GM12878 (cell line): ENCODE results near the gene KARS1. TPM values are rescaled to one million over a fixed set of nuclear protein-coding genes. Genes with fewer than 3 reads are reported as not detected.

ENCODE experiments used
- ATF2 ChIP-seq: IDR thresholded peaks from 2 replicates; pipeline ENCODE4 v1.6.1; 2012; ENCODE audit warnings: low read length, inconsistent platforms
- BCL11A ChIP-seq: IDR thresholded peaks from 2 replicates; pipeline ENCODE4 v1.6.1; 2011; ENCODE audit warnings: low read depth, low read length
- CHD2 ChIP-seq: IDR thresholded peaks from 2 replicates; pipeline ENCODE4 v1.6.1; 2011; ENCODE audit warnings: low read depth, low read length, improper control_type of control experiment, borderline replicate concordance
- CREB1 ChIP-seq: IDR thresholded peaks from 2 replicates; pipeline ENCODE4 v1.6.1; 2012; ENCODE audit warnings: low read depth, mild to moderate bottlenecking, inconsistent platforms
- DPF2 ChIP-seq: fragments of 450-650 bp; IDR thresholded peaks from 2 replicates; pipeline ENCODE4 v1.6.1; 2017; ENCODE audit warnings: mild to moderate bottlenecking
- HCFC1 ChIP-seq: fragments of 150-350 bp; IDR thresholded peaks from 2 replicates; pipeline ENCODE4 v1.6.1; 2014; ENCODE audit warnings: low read length
- HDGF ChIP-seq: fragments of 450-650 bp; IDR thresholded peaks from 2 replicates; pipeline ENCODE4 v1.6.1; 2016; ENCODE audit warnings: antibody characterized with exemption
- KAT2A ChIP-seq: conservative IDR thresholded peaks from 2 replicates; pipeline ENCODE4 v1.6.1; 2011; ENCODE audit warnings: low read depth, low read length; ENCODE audit not compliant: control insufficient read depth
- MXI1 ChIP-seq: fragments of 150-350 bp; IDR thresholded peaks from 2 replicates; pipeline ENCODE4 v1.6.1; 2011; ENCODE audit warnings: low read depth, mild to moderate bottlenecking, inconsistent platforms, low read length, improper control_type of control experiment
- MYC ChIP-seq: IDR thresholded peaks from 2 replicates; pipeline ENCODE4 v1.6.1; 2011; ENCODE audit warnings: mild to moderate bottlenecking, low read length, moderate library complexity, inconsistent platforms; ENCODE audit not compliant: insufficient read depth, insufficient replicate concordance, insufficient read length, severe bottlenecking
- PAX5 ChIP-seq: IDR thresholded peaks from 2 replicates; pipeline ENCODE4 v1.6.1; 2011; ENCODE audit warnings: low read depth, low read length, borderline replicate concordance
- POLR2AphosphoS5 ChIP-seq: IDR thresholded peaks from 2 replicates; pipeline ENCODE4 v1.6.1; 2011; ENCODE audit warnings: mild to moderate bottlenecking, low read length, inconsistent platforms
- SREBF1 ChIP-seq: IDR thresholded peaks from 2 replicates; pipeline ENCODE4 v1.6.1; 2012; ENCODE audit warnings: mild to moderate bottlenecking, low read length
- TCF3 ChIP-seq: IDR thresholded peaks from 2 replicates; pipeline ENCODE4 v1.6.1; 2012; ENCODE audit warnings: low read depth, mild to moderate bottlenecking, low read length, borderline replicate concordance; ENCODE audit not compliant: insufficient read depth
- polyA plus RNA-seq, 11 experiments: library from polyadenylated mRNA; depleted of rRNA in 4 of 11; unstranded in 6 of 11; stranded (reverse) in 5 of 11; fragments of >200 nt; fragmentation: Nextera tagmentation in 4 of 11; fragmentation: Illumina TruSeq in 1 of 11; extraction: Ambion mirVana in 4 of 11; extraction: Trizol in 1 of 11; gene quantifications; 1 replicate in 1 of 11; 2 replicates in 10 of 11; pipeline versions ENCODE4 v1.2.1 to v1.2.3, GENCODE V29; 2011 to 2016; ENCODE audit warnings: inconsistent platforms in 2 of 11, missing spikeins in 2 of 11, low read depth in 1 of 11
- total RNA-seq, 4 experiments: library from RNA; depleted of rRNA in 3 of 4; stranded (reverse); fragments of >200 nt in 3 of 4; fragmentation: Illumina TruSeq in 1 of 4; extraction: Trizol in 1 of 4; gene quantifications; 2 replicates each; pipeline versions ENCODE4 v1.2.1 to v1.2.3, GENCODE V29; 2013 to 2021

KARS1 gene
- total and polyA plus RNA-seq, 10 of the 15 experiments (the other 5 are each of a cell fraction or from before 2014, with no cell fraction given) = 187 to 312 (median 211) TPM

- no peak for TF ChIP-seq ATF2
- 0 out of 2 replicates have a peak, but pooled peaks have one; percentile 20 for TF ChIP-seq TCF3
- TF ChIP-seq MYC = peak; percentile 47
- peak; percentile 78 for TF ChIP-seq HDGF
- no peak for TF ChIP-seq CREB1
- TF ChIP-seq CHD2 = 0 out of 2 replicates have a peak, but pooled peaks have one; percentile 11
- TF ChIP-seq KAT2A = no peak
- TF ChIP-seq DPF2 = 0 out of 2 replicates have a peak, but pooled peaks have one; percentile 2
- TF ChIP-seq BCL11A = no peak
- 0 out of 2 replicates have a peak, but pooled peaks have one; percentile 7 for TF ChIP-seq MXI1
- TF ChIP-seq POLR2AphosphoS5 = peak; percentile 51; the same call in 1 of the 2 replicates
- no peak for TF ChIP-seq PAX5
- TF ChIP-seq HCFC1 = no peak
- no peak for TF ChIP-seq SREBF1
Observed at GRCh38 chr16:75648265-75649076, 1.0 kb upstream of the KARS1 start (continued).
